ENCODE results near the gene ETV3L.

ETV3L gene

GRCh38 chr1:157099633-157100009 is at the start of gene ETV3L:
Gene ETV3L (minus strand): TSS chr1:157099808. CDS start chr1:157099523, 285 bp downstream.
- DNase-seq: no peak

- DNase-seq: no peak
Observed at GRCh38 chr1:157147906-157148700, 48.5 kb upstream of the ETV3L start.

GRCh38 chr1:157147037-157147436 is 47.4 kb upstream of the ETV3L start:
- DNase-seq: no peak

GRCh38 chr1:157146244-157146643 is 46.6 kb upstream of the ETV3L start:
- no peak for DNase-seq

GRCh38 chr1:157145076-157145475 is 45.5 kb upstream of the ETV3L start:
- DNase-seq: no peak

GRCh38 chr1:157144509-157144908 is 44.9 kb upstream of the ETV3L start:
- no peak for DNase-seq

GRCh38 chr1:157142765-157143423 is 43.3 kb upstream of the ETV3L start:
- no peak for DNase-seq

GRCh38 chr1:157142201-157142600 is 42.6 kb upstream of the ETV3L start:
- DNase-seq: no peak

- no peak for DNase-seq
Observed at GRCh38 chr1:157141212-157141855, 41.7 kb upstream of the ETV3L start.

GRCh38 chr1:157140063-157140588 is 40.5 kb upstream of the ETV3L start:
- DNase-seq: no peak

GRCh38 chr1:157139052-157139715 is 39.6 kb upstream of the ETV3L start:
- no peak for DNase-seq

GRCh38 chr1:157138220-157139051 is 38.8 kb upstream of the ETV3L start, which contains the start of gene ETV3:
Gene ETV3 (minus strand): TSS chr1:157138395. CDS start chr1:157136352, 2,043 bp downstream.
- DNase-seq: peak; percentile 94

GRCh38 chr1:157137408-157138219 is 38.0 kb upstream of the ETV3L start:
- DNase-seq: no peak

GRCh38 chr1:157137046-157137407 is 37.4 kb upstream of the ETV3L start:
- DNase-seq: no peak

- no peak for DNase-seq
Observed at GRCh38 chr1:157136133-157136532, 36.5 kb upstream of the ETV3L start.

GRCh38 chr1:157135646-157136045 is 36.0 kb upstream of the ETV3L start:
- DNase-seq: no peak

GRCh38 chr1:157135070-157135469 is 35.5 kb upstream of the ETV3L start:
- no peak for DNase-seq

- DNase-seq: no peak
Observed at GRCh38 chr1:157134442-157134841, 34.8 kb upstream of the ETV3L start.

- no peak for DNase-seq
Observed at GRCh38 chr1:157133426-157133825, 33.8 kb upstream of the ETV3L start.

- no peak for DNase-seq
Observed at GRCh38 chr1:157132616-157133167, 33.1 kb upstream of the ETV3L start.

- no peak for DNase-seq
Observed at GRCh38 chr1:157132111-157132510, 32.5 kb upstream of the ETV3L start.

Data from SHP77 treated with DMSO at 0.1 percent for 48 hours (cell line).